Measurements from ENCODE around the gene TASP1.

GRCh38 chr20:13507646-13508045 is 131.1 kb downstream of the TASP1 start:
- TF ChIP-seq NFIC (IDR thresholded peaks at IDR 0.05; ENCODE audit: low read depth, low read length) (no peak), RELA (IDR thresholded peaks at IDR 0.05; ENCODE audit: borderline replicate concordance, partially characterized antibody) (no peak), POLR2AphosphoS5 (IDR thresholded peaks at IDR 0.05; ENCODE audit: low read length) (no peak), POLR2A (IDR thresholded peaks at IDR 0.05; ENCODE audit: low read depth, low read length) (no peak), ZNF274 (IDR thresholded peaks at IDR 0.05; ENCODE audit: insufficient read depth, insufficient read length) (no peak), CTCF (IDR thresholded peaks at IDR 0.05 in 2 of 3, conservative IDR thresholded peaks at IDR 0.05 in 1 of 3; ENCODE audit: control insufficient read depth in 2 of 3, extremely low read depth in 1 of 3, insufficient read depth in 1 of 3, low read depth in 3 of 3, low read length in 3 of 3) (no peak), PML (IDR thresholded peaks at IDR 0.05; ENCODE audit: low read length) (no peak), NFXL1 (IDR thresholded peaks at IDR 0.05; ENCODE audit: borderline replicate concordance) (no peak), FOXK2 (IDR thresholded peaks at IDR 0.05) (no peak)

All from GM12878 (cell line).